GM21360 (cell line): ENCODE measurements around the gene FBXO5.
A peak's percentile ranks its signal among the peaks of the same experiment; 100 is the strongest.

Experiments
- ATAC-seq: cut with Tn5 transposase; IDR thresholded peaks from one replicate; pipeline ENCODE4 v1.9.1; 2021; ENCODE audit warnings: mild to moderate bottlenecking, moderate library complexity; ENCODE audit not compliant: unreplicated experiment

FBXO5 gene

GRCh38 chr6:152952866-152953509 is 29.9 kb downstream of the FBXO5 start:
- ATAC-seq = no peak

GRCh38 chr6:152952045-152952444 is 30.8 kb downstream of the FBXO5 start:
- no peak for ATAC-seq

GRCh38 chr6:152950240-152950639 is 32.6 kb downstream of the FBXO5 start:
- ATAC-seq = no peak

GRCh38 chr6:152948150-152948768 is 34.6 kb downstream of the FBXO5 start:
- ATAC-seq = peak; percentile 72

- no peak for ATAC-seq
Observed at GRCh38 chr6:152946995-152947394, 35.8 kb downstream of the FBXO5 start.

- no peak for ATAC-seq
Observed at GRCh38 chr6:152946484-152946883, 36.4 kb downstream of the FBXO5 start.

- no peak for ATAC-seq
Observed at GRCh38 chr6:152943260-152943897, 39.5 kb downstream of the FBXO5 start.

- ATAC-seq = no peak
Observed at GRCh38 chr6:152942319-152942869, 40.4 kb downstream of the FBXO5 start.

GRCh38 chr6:152941746-152942145 is 41.1 kb downstream of the FBXO5 start:
- ATAC-seq = no peak

- ATAC-seq = no peak
Observed at GRCh38 chr6:152932865-152933264, 50.0 kb downstream of the FBXO5 start.

- no peak for ATAC-seq
Observed at GRCh38 chr6:152922706-152923105, 60.1 kb downstream of the FBXO5 start.
